Ectodermal cell (in vitro differentiated cells): ENCODE data around the gene ANAPC5.
"Not testable (repeated sequence)": the region's sequence is repeated elsewhere in the genome, so short reads cannot be mapped to it uniquely, and the experiment has no call there.

ENCODE experiments used
- H3K27ac ChIP-seq: 2 replicates; pipeline ENCODE4 v1.7.0; 2013; ENCODE audit warnings: mild to moderate bottlenecking, low read depth, low read length; ENCODE audit not compliant: insufficient read depth, poor library complexity, severe bottlenecking
- H3K27me3 ChIP-seq: 2 replicates; pipeline ENCODE4 v1.7.0; 2013; ENCODE audit warnings: mild to moderate bottlenecking, low read length; ENCODE audit not compliant: insufficient read depth, control insufficient read depth, poor library complexity, severe bottlenecking
- H3K36me3 ChIP-seq: one replicate; pipeline ENCODE4 v1.7.0; 2013; ENCODE audit warnings: low read length; ENCODE audit not compliant: control insufficient read depth, insufficient read depth
- H3K4me1 ChIP-seq: one replicate; pipeline ENCODE4 v1.7.0; 2013; ENCODE audit warnings: low read length; ENCODE audit not compliant: control insufficient read depth, insufficient read depth
- H3K4me3 ChIP-seq: 2 replicates; pipeline ENCODE4 v1.7.0; 2013; ENCODE audit warnings: low read depth, low read length, control low read depth; ENCODE audit not compliant: insufficient read depth
- H3K9me3 ChIP-seq: 2 replicates; pipeline ENCODE4 v1.7.0; 2013; ENCODE audit warnings: mild to moderate bottlenecking, low read length, moderate library complexity; ENCODE audit not compliant: control insufficient read depth
- WGBS, 2 experiments: methylation state at CpG; one replicate each; pipeline ENCODE4 v1.1.7; 2013; ENCODE audit warnings: missing lambda C conversion rate in 2 of 2; 5-methylcytosine and 5-hydroxymethylcytosine counted together

Gene ANAPC5

GRCh38 chr12:121318121-121318520 lies 34.1 kb downstream of the ANAPC5 start:
- Histone ChIP-seq H3K27me3 (no peaks in the 10 kb centered on the region), H3K4me1 (no peaks in the 10 kb centered on the region), H3K4me3 (no peak overlapping the region), H3K27ac (no peak overlapping the region), H3K36me3 (peaks cover 13% of the 10 kb centered on the region), H3K9me3 (no peaks in the 10 kb centered on the region)
- 93 to 94% methylated on average over 11 of the region's 11 CpGs for WGBS, 2 experiments

- Histone ChIP-seq H3K36me3 (peaks cover 12% of the 10 kb centered on the region), H3K9me3 (no peaks in the 10 kb centered on the region), H3K4me3 (no peak overlapping the region), H3K27me3 (no peaks in the 10 kb centered on the region), H3K4me1 (no peaks in the 10 kb centered on the region), H3K27ac (no peak overlapping the region)
- WGBS, 2 experiments: 86 to 88% methylated on average over 3 of the region's 3 CpGs
Observed at GRCh38 chr12:121314431-121314830, 37.8 kb downstream of the ANAPC5 start.

- not testable (repeated sequence) for H3K36me3 ChIP-seq, H3K4me3 ChIP-seq, H3K9me3 ChIP-seq, H3K27me3 ChIP-seq, H3K27ac ChIP-seq, H3K4me1 ChIP-seq
- WGBS, 2 experiments: 93 to 100% methylated on average over 1 of the region's 1 CpG
Observed at GRCh38 chr12:121310231-121310630, 42.0 kb downstream of the ANAPC5 start.

GRCh38 chr12:121307397-121307796 lies 44.8 kb downstream of the ANAPC5 start:
- not testable (repeated sequence) for H3K27ac ChIP-seq, H3K4me1 ChIP-seq, H3K4me3 ChIP-seq, H3K36me3 ChIP-seq, H3K27me3 ChIP-seq, H3K9me3 ChIP-seq
- WGBS, 2 experiments: 97 to 99% methylated on average over 8 of the region's 8 CpGs

- 92% methylated on average over 4 of the region's 4 CpGs for WGBS, 2 experiments
- Histone ChIP-seq H3K27me3 (no peaks in the 10 kb centered on the region), H3K27ac (no peak overlapping the region), H3K36me3 (peaks cover 2% of the 10 kb centered on the region), H3K4me3 (no peak overlapping the region), H3K4me1 (no peaks in the 10 kb centered on the region), H3K9me3 (no peaks in the 10 kb centered on the region)
Observed at GRCh38 chr12:121304306-121304705, 47.9 kb downstream of the ANAPC5 start.

- Histone ChIP-seq H3K9me3 (no peaks in the 10 kb centered on the region), H3K4me3 (no peak overlapping the region), H3K27me3 (no peaks in the 10 kb centered on the region), H3K4me1 (no peaks in the 10 kb centered on the region), H3K27ac (no peak overlapping the region), H3K36me3 (no peaks in the 10 kb centered on the region)
- 96% methylated on average over 3 of the region's 4 CpGs for WGBS, 2 experiments
Observed at GRCh38 chr12:121301876-121302275, 50.3 kb downstream of the ANAPC5 start.

GRCh38 chr12:121300083-121300819 lies 52.0 kb downstream of the ANAPC5 start:
- Histone ChIP-seq H3K27me3 (no peaks in the 10 kb centered on the region), H3K4me1 (no peaks in the 10 kb centered on the region), H3K36me3 (no peaks in the 10 kb centered on the region), H3K4me3 (no peak overlapping the region), H3K9me3 (no peaks in the 10 kb centered on the region), H3K27ac (no peak overlapping the region)
- 87 to 92% methylated on average over 4 of the region's 4 CpGs for WGBS, 2 experiments

- Histone ChIP-seq H3K4me1 (no peaks in the 10 kb centered on the region), H3K27ac (no peak overlapping the region), H3K4me3 (no peak overlapping the region), H3K27me3 (no peaks in the 10 kb centered on the region), H3K36me3 (no peaks in the 10 kb centered on the region), H3K9me3 (no peaks in the 10 kb centered on the region)
- 93 to 97% methylated on average over 4 of the region's 4 CpGs for WGBS, 2 experiments
Observed at GRCh38 chr12:121299662-121300061, 52.5 kb downstream of the ANAPC5 start.

GRCh38 chr12:121298411-121298810 lies 53.8 kb downstream of the ANAPC5 start:
- H3K27me3 ChIP-seq, H3K4me3 ChIP-seq, H3K27ac ChIP-seq, H3K4me1 ChIP-seq, H3K36me3 ChIP-seq, H3K9me3 ChIP-seq: not testable (repeated sequence)
- WGBS, 2 experiments: 90 to 95% methylated on average over 13 of the region's 13 CpGs

- H3K4me1 ChIP-seq: peaks cover 3% of the 10 kb centered on the region
- peak overlapping the region; percentile 86 for H3K27ac ChIP-seq
- 6% methylated on average over 21 of the region's 21 CpGs for WGBS, 2 experiments
- H3K36me3 ChIP-seq: no peaks in the 10 kb centered on the region
- H3K27me3 ChIP-seq: no peaks in the 10 kb centered on the region
- no peaks in the 10 kb centered on the region for H3K9me3 ChIP-seq
- H3K4me3 ChIP-seq: peak overlapping the region; percentile 89
Observed at GRCh38 chr12:121297435-121297991, 54.7 kb downstream of the ANAPC5 start.
